Testis (tissue), 3 donors: Measurements from ENCODE around the gene CHKA. TPM values are rescaled to one million over a fixed set of nuclear protein-coding genes. Genes with fewer than 3 reads are reported as not detected.
A peak's percentile ranks its signal among the peaks of the same experiment; 100 is the strongest.

Experiments used
- DNase-seq: peaks from one replicate; pipeline ENCODE4 v3.0.0-alpha.2; 2019
- H3K27ac ChIP-seq, 2 donors: fragments of 200-600 bp; sonication (generic); one replicate each; pipeline ENCODE4 v1.5.1; 2019
- H3K27me3 ChIP-seq: fragments of 200-600 bp; sonication (generic); one replicate; pipeline ENCODE4 v1.5.1; 2019
- H3K36me3 ChIP-seq: fragments of 200-600 bp; sonication (generic); one replicate; pipeline ENCODE4 v1.5.1; 2017; ENCODE audit warnings: low read depth; ENCODE audit errors: missing control alignments
- H3K4me1 ChIP-seq: fragments of 200-600 bp; sonication (generic); one replicate; pipeline ENCODE4 v1.5.1; 2019
- H3K4me3 ChIP-seq, 2 donors: fragments of 200-600 bp; sonication (generic); one replicate each; pipeline ENCODE4 v1.5.1; 2017 to 2019
- H3K9me3 ChIP-seq: fragments of 200-600 bp; sonication (generic); one replicate; pipeline ENCODE4 v1.5.1; 2017
- POLR2A ChIP-seq: fragments of 450-650 bp; IDR thresholded peaks from one replicate; pipeline ENCODE4 v1.6.1; 2017; ENCODE audit warnings: antibody characterized with exemption, mild to moderate bottlenecking, moderate library complexity
- WGBS, 2 donors: methylation state at CpG; one replicate each; pipeline ENCODE4 v1.1.5; 2018; 5-methylcytosine and 5-hydroxymethylcytosine counted together
- intact Hi-C: fragments of 100-400 bp; cut with DNase I; formaldehyde crosslinking; loops from one replicate; pipeline ENCODE4 v1.15.1; 2023; ENCODE audit warnings: low total_unique reads
- polyA plus RNA-seq: library from polyadenylated mRNA; stranded (reverse); fragments of 350-450 nt; fragmentation: Illumina TruSeq; extraction: RNeasy Lipid Tissue Mini Kit (QIAGEN cat#74804); gene quantifications from one replicate; pipeline ENCODE4 v1.2.3, GENCODE V29; 2014; ENCODE audit warnings: low read depth, low replicate concordance; ENCODE audit not compliant: insufficient read depth
- total RNA-seq, 2 donors: library from RNA; depleted of rRNA; stranded (reverse); fragments of >200 nt; gene quantifications; one replicate each; pipeline ENCODE4 v1.2.3, GENCODE V29; 2016
- TF ChIP-seq, protein P1 (sequence below), 3 experiments: fragments of 450-650 bp in 2 of 3; fragments of 200-600 bp in 1 of 3; sonication (generic) in 1 of 3; IDR thresholded peaks; one replicate each; pipeline ENCODE4 v1.5.1; 2016 to 2019; ENCODE audit warnings: antibody characterized with exemption in 3 of 3, mild to moderate bottlenecking in 2 of 3, moderate library complexity in 1 of 3

Gene CHKA
- total and polyA plus RNA-seq, 3 donors from 2014 or later: 145 to 200 (median 180) TPM

DNA sequence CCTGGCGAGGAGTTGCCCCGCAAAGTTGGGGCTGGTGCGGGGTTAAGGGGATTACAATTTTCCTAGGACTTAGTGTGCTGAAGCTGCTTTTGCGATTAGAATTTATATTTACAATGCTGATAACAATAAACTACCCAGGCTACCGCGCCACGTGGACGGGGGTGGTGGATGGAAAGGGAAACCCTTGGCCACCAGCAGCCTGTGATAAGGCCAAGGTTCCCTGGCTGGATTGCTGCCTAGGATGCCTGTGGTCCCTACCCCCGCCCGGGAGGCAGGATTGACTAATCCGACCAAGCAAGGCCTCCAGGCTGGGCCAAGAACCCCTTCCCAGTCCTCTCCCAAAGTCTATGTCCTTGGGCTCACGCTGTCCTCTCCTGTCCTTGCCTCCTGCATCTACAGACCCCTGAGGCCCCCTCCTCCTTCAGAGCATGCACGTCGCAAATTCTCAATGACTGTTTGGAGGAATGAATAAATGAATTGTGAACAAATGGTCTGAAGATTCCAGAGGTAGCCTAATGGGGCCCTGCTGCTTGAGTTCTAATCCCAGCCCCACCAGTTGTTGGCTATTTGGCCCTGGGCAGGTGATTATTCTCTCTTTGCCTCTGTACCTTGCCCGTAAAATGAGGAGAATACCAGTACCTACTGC, 7.6 kb upstream of the CHKA start:
- H3K4me1 ChIP-seq: peaks cover 31% of the 10 kb centered on the region
- 7 to 10% methylated on average over 15 of the region's 15 CpGs for WGBS, 2 donors
- peak; percentile 93 for DNase-seq
- H3K27ac ChIP-seq: peak overlapping the region; percentile 74 to 85
- peak overlapping the region; percentile 52 to 63 for H3K4me3 ChIP-seq
- no peaks in the 10 kb centered on the region for H3K27me3 ChIP-seq
- intact Hi-C loops: no loop called here
- no peaks in the 10 kb centered on the region for H3K36me3 ChIP-seq
- no peaks in the 10 kb centered on the region for H3K9me3 ChIP-seq
- TF ChIP-seq POLR2A: no peak
- TF ChIP-seq, protein P1, sequence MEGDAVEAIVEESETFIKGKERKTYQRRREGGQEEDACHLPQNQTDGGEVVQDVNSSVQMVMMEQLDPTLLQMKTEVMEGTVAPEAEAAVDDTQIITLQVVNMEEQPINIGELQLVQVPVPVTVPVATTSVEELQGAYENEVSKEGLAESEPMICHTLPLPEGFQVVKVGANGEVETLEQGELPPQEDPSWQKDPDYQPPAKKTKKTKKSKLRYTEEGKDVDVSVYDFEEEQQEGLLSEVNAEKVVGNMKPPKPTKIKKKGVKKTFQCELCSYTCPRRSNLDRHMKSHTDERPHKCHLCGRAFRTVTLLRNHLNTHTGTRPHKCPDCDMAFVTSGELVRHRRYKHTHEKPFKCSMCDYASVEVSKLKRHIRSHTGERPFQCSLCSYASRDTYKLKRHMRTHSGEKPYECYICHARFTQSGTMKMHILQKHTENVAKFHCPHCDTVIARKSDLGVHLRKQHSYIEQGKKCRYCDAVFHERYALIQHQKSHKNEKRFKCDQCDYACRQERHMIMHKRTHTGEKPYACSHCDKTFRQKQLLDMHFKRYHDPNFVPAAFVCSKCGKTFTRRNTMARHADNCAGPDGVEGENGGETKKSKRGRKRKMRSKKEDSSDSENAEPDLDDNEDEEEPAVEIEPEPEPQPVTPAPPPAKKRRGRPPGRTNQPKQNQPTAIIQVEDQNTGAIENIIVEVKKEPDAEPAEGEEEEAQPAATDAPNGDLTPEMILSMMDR (IDR thresholded peaks at IDR 0.05): no peak

DNA sequence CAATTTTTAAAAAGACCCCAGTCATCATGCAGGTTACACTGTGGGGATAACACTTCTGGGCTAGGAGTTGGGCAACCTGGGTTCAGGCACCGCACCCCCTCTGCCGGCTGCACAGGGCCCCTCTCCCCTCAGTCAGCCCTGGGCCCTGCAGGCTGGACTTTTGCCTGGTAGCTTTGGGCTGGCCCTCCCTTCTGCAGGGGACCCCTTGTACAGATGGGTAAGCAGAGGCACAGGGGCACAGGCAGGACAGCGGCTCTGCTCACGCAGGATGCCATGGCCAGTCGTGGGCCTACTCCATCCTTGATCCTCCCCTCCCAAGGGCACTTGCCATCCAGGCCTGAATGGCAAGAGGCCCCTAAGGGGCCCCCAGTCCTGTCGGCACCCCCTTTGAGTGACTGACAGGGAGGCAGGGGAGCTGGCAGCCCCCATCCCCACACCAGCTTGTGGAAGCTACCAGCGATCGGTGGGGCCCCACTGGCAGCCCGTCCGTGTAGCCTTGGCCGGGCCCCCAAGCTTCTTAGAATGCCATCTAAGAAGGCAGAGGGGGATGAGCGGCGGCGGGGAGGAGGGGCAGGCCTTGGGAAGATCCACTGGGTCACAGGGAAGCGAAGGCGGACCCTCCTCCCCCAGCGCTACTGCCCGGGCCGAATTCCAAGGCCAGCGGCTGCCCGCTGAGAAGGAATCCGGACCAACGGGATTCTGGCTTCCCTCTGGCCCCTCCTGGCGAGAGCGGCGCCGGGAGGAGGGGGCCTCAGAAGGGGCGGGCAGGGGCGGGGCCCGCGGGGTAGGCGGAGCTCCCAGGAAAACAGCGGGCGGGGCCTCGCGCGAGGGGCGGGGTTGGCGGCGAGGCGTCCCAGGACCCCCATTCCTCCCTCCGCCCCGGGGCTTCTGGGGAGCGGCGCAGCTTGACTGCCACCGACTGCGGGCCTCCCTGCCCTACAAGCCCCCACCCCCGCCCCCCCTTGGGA, 6.8 kb upstream of the CHKA start:
- H3K27ac ChIP-seq: peak overlapping the region; percentile 74 to 85
- no peaks in the 10 kb centered on the region for H3K36me3 ChIP-seq
- no peak for TF ChIP-seq POLR2A
- TF ChIP-seq, protein P1 (IDR thresholded peaks at IDR 0.05): no peak
- peak overlapping the region; percentile 52 to 63 for H3K4me3 ChIP-seq
- 18 to 70% methylated on average over 2 to 23 of the region's 48 CpGs for WGBS, 2 donors
- H3K4me1 ChIP-seq: peaks cover 34% of the 10 kb centered on the region
- intact Hi-C loops: no loop called here
- peak; percentile 77 for DNase-seq
- no peaks in the 10 kb centered on the region for H3K9me3 ChIP-seq
- no peaks in the 10 kb centered on the region for H3K27me3 ChIP-seq

DNA sequence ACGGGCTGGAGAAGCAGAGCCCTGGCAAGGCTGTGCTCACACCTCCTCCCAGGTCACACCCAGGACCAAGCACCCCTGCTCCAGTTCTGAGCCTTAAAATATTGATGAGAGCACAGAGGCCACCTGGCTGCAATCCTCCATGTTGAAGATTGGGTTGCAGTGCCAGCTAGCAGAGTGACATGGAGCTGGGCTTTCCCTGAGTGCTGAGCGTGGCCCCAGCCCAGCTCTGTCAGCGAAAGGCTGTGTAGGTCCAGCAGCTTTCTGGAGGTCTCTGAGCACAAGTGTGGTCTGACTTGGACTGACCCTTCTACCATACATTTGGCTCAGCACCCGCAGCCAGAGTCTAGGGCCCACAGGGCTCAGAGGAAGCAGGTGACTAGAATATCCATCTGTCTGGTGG, 4.0 kb upstream of the CHKA start:
- H3K9me3 ChIP-seq: no peaks in the 10 kb centered on the region
- no peaks in the 10 kb centered on the region for H3K27me3 ChIP-seq
- no peak for DNase-seq
- intact Hi-C loops: no loop called here
- TF ChIP-seq, protein P1 (IDR thresholded peaks at IDR 0.05): no peak
- no peak for TF ChIP-seq POLR2A
- no peak overlapping the region for H3K4me3 ChIP-seq
- no peaks in the 10 kb centered on the region for H3K36me3 ChIP-seq
- WGBS, 2 donors: 75 to 80% methylated on average over 1 to 4 of the region's 4 CpGs
- no peak overlapping the region for H3K27ac ChIP-seq
- H3K4me1 ChIP-seq: peaks cover 43% of the 10 kb centered on the region

DNA sequence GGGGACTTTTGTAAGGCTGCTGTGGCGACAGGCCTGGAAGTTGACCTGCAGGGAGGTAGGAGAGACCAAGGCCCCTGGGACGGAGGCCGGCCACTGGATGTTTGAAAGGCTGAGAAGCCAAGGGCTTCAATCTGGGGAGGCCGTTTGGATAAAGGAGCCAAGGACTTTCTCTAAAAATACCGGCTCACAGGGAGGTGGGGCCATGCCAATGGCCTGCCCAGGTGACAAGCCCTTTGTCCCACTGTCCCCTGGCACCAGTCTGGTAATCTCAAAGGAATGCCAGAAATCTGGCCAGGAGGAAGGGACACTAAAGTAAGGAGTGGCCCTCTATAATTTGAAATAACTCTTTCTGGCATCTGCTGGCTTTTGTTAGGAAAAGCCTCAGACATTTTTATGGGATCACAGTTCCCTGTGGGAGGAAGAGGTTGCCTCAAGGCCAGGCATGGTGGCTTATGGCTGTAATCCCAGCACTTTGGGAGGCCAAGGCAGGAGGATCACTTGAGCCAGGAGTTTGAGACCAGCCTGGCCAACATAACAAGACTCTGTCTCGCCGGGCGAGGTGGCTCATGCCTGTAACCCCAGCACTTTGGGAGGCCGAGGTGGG, 1.9 kb upstream of the CHKA start:
- DNase-seq: no peak
- Histone ChIP-seq H3K4me1 (peaks cover 43% of the 10 kb centered on the region), H3K27me3 (no peaks in the 10 kb centered on the region), H3K9me3 (no peaks in the 10 kb centered on the region), H3K36me3 (no peaks in the 10 kb centered on the region), H3K4me3 (no peak overlapping the region), H3K27ac (peak overlapping the region in 1 of 2 donors; percentile 22)
- 46 to 58% methylated on average over 9 of the region's 9 CpGs for WGBS, 2 donors
- no peak for TF ChIP-seq POLR2A
- TF ChIP-seq, protein P1 (IDR thresholded peaks at IDR 0.05): no peak
- intact Hi-C loops: no loop called here
